GM12878 (cell line): ENCODE measurements around the gene ADGRD1. TPM values are rescaled to one million over a fixed set of nuclear protein-coding genes. Genes with fewer than 3 reads are reported as not detected.

ENCODE experiments used
- ATAC-seq: fragments of 200-7000 bp; cut with Tn5 transposase; 3 replicates; pipeline ENCODE4 v1.9.1; 2020; ENCODE audit warnings: mild to moderate bottlenecking, moderate library complexity
- BruUV-seq: library from RNA; stranded (reverse); fragments of 400-500 nt; replicated peaks from 2 replicates; lab custom pipeline; 2021; lab: Mats Ljungman, UMichigan
- CTCF ChIA-PET: fragments of 300-600 bp; sonication (Branson Sonifier 250); formaldehyde crosslinking; extraction: SDS; loops from one replicate; lab custom pipeline; 2021; ENCODE audit warnings: inconsistent platforms; lab: Yijun Ruan, JAX
- POLR2A ChIA-PET: fragments of 350-600 bp; formaldehyde crosslinking; extraction: SDS; loops from one replicate; lab custom pipeline; 2021; ENCODE audit warnings: inconsistent platforms; lab: Charles Lee
- RAD21 ChIA-PET: fragments of 300-600 bp; sonication (Branson Sonifier 250); formaldehyde crosslinking; loops from one replicate; lab custom pipeline; 2023; ENCODE audit warnings: antibody characterized with exemption; ENCODE audit not compliant: unreplicated experiment; lab: Charles Lee
- SMC1A ChIA-PET: fragments of 300-600 bp; sonication (Branson Sonifier 250); formaldehyde crosslinking; loops from one replicate; lab custom pipeline; 2023; ENCODE audit not compliant: unreplicated experiment, uncharacterized antibody; lab: Charles Lee
- DNase-seq: peaks from one replicate; pipeline ENCODE4 v3.0.0-alpha.2; 2011; ENCODE audit warnings: low read depth, low spot score
- FAIRE-seq: peaks from 3 replicates; lab custom pipeline; 2011; peaks lifted over from hg19 to GRCh38; lab: Jason Lieb, UNC
- H2AFZ ChIP-seq: 2 replicates; pipeline ENCODE4 v1.6.0; 2011; ENCODE audit warnings: low read depth, low read length, control low read depth; ENCODE audit not compliant: control insufficient read depth
- H3K27ac ChIP-seq: 2 replicates; pipeline ENCODE4 v1.5.1; 2011; ENCODE audit warnings: control low read depth; ENCODE audit not compliant: control insufficient read depth, insufficient read depth
- H3K27me3 ChIP-seq, 2 experiments: replicated peaks in 1 of 2; 2 replicates each; pipeline versions ENCODE4 v1.6.0 to v1.6.1; 2011; ENCODE audit warnings: low read length in 1 of 2; ENCODE audit not compliant: control insufficient read depth in 2 of 2, insufficient read depth in 2 of 2
- H3K36me3 ChIP-seq, 2 experiments: 2 replicates each; pipeline ENCODE4 v1.5.1; 2011; ENCODE audit warnings: low read length in 1 of 2; ENCODE audit not compliant: control insufficient read depth in 2 of 2, insufficient read depth in 2 of 2
- H3K4me1 ChIP-seq: 2 replicates; pipeline ENCODE4 v1.6.1; 2011; ENCODE audit warnings: mild to moderate bottlenecking, low read length, moderate library complexity, mixed read lengths; ENCODE audit not compliant: control insufficient read depth, insufficient read depth
- H3K4me2 ChIP-seq: 2 replicates; pipeline ENCODE4 v1.6.0; 2011; ENCODE audit warnings: control low read depth; ENCODE audit not compliant: control insufficient read depth, insufficient read depth
- H3K4me3 ChIP-seq: fragments of 200-600 bp; sonication (generic); 2 replicates; pipeline ENCODE4 v1.5.1; 2016
- H3K79me2 ChIP-seq: 2 replicates; pipeline ENCODE4 v1.6.0; 2011; ENCODE audit warnings: low read length; ENCODE audit not compliant: control insufficient read depth, insufficient read depth
- H3K9ac ChIP-seq: 2 replicates; pipeline ENCODE4 v1.8.0; 2011; ENCODE audit warnings: low read length, control low read depth, mixed read lengths; ENCODE audit not compliant: control insufficient read depth, insufficient read depth
- H3K9me3 ChIP-seq: replicated peaks from 3 replicates; pipeline ENCODE4 v1.5.1; 2011; ENCODE audit warnings: mild to moderate bottlenecking, low read length; ENCODE audit not compliant: control insufficient read depth, insufficient read depth
- H4K20me1 ChIP-seq: 2 replicates; pipeline ENCODE4 v1.6.0; 2011; ENCODE audit not compliant: control insufficient read depth, insufficient read depth
- CBX5 ChIP-seq: sonication (generic); IDR thresholded peaks from 2 replicates; pipeline ENCODE4 v1.6.1; 2016; ENCODE audit warnings: low read depth, moderate library complexity, mild to moderate bottlenecking, inconsistent platforms
- CHD2 ChIP-seq: IDR thresholded peaks from 2 replicates; pipeline ENCODE4 v1.6.1; 2011; ENCODE audit warnings: low read depth, low read length, improper control_type of control experiment, borderline replicate concordance
- CHD4 ChIP-seq: fragments of 200-600 bp; sonication (generic); IDR thresholded peaks from 2 replicates; pipeline ENCODE4 v1.6.1; 2016; ENCODE audit warnings: mild to moderate bottlenecking
- CREB1 ChIP-seq: IDR thresholded peaks from 2 replicates; pipeline ENCODE4 v1.6.1; 2012; ENCODE audit warnings: low read depth, mild to moderate bottlenecking, inconsistent platforms
- E4F1 ChIP-seq: fragments of 450-650 bp; IDR thresholded peaks from 2 replicates; pipeline ENCODE4 v1.6.1; 2018; ENCODE audit warnings: borderline replicate concordance, mild to moderate bottlenecking; ENCODE audit not compliant: partially characterized antibody
- ESRRA ChIP-seq: IDR thresholded peaks from 2 replicates; pipeline ENCODE4 v1.6.1; 2012; ENCODE audit warnings: mild to moderate bottlenecking, low read length, improper control_type of control experiment
- MEF2A ChIP-seq: IDR thresholded peaks from 2 replicates; pipeline ENCODE4 v1.6.1; 2011; ENCODE audit warnings: low read depth, mild to moderate bottlenecking, low read length, moderate library complexity; ENCODE audit not compliant: insufficient read depth
- MXI1 ChIP-seq: fragments of 150-350 bp; IDR thresholded peaks from 2 replicates; pipeline ENCODE4 v1.6.1; 2011; ENCODE audit warnings: low read depth, mild to moderate bottlenecking, inconsistent platforms, low read length, improper control_type of control experiment
- MYB ChIP-seq: fragments of 150-350 bp; IDR thresholded peaks from 2 replicates; pipeline ENCODE4 v1.6.1; 2014; ENCODE audit warnings: mild to moderate bottlenecking, low read depth, low read length, borderline replicate concordance
- PML ChIP-seq: IDR thresholded peaks from 2 replicates; pipeline ENCODE4 v1.6.1; 2012; ENCODE audit warnings: low read length, inconsistent platforms
- SIN3A ChIP-seq: IDR thresholded peaks from 2 replicates; pipeline ENCODE4 v1.6.1; 2012; ENCODE audit warnings: low read depth, low read length, improper control_type of control experiment
- SMAD5 ChIP-seq: IDR thresholded peaks from 2 replicates; pipeline ENCODE4 v1.6.1; 2016; ENCODE audit warnings: antibody characterized with exemption, low read depth
- SREBF2 ChIP-seq: IDR thresholded peaks from 2 replicates; pipeline ENCODE4 v1.6.1; 2012; ENCODE audit warnings: mild to moderate bottlenecking, low read length
- TCF12 ChIP-seq: IDR thresholded peaks from 2 replicates; pipeline ENCODE4 v1.6.1; 2011; ENCODE audit warnings: low read depth, mild to moderate bottlenecking, low read length
- WRNIP1 ChIP-seq: IDR thresholded peaks from 2 replicates; pipeline ENCODE4 v1.6.1; 2011; ENCODE audit warnings: low read depth, low read length, improper control_type of control experiment, borderline replicate concordance
- YY1 ChIP-seq: IDR thresholded peaks from 2 replicates; pipeline ENCODE4 v1.6.1; 2011; ENCODE audit warnings: low read depth, mild to moderate bottlenecking, low read length
- ZNF384 ChIP-seq: IDR thresholded peaks from 2 replicates; pipeline ENCODE4 v1.6.1; 2012; ENCODE audit warnings: low read depth, mild to moderate bottlenecking, low read length, improper control_type of control experiment, borderline replicate concordance
- WGBS: methylation state at CpG from one replicate; pipeline ENCODE4 v1.1.6; 2016; ENCODE audit warnings: low lambda C conversion rate; ENCODE audit not compliant: insufficient replicate concordance, insufficient coverage; ENCODE audit errors: missing lambda C conversion rate; 5-methylcytosine and 5-hydroxymethylcytosine counted together
- in situ Hi-C: fragments of 300-500 bp; cut with MboI; formaldehyde crosslinking; loops from 9 replicates; pipeline ENCODE4 v1.14.3; 2018; ENCODE audit warnings: mixed read lengths
- intact Hi-C: fragments of 100-400 bp; cut with micrococcal nuclease; formaldehyde crosslinking; loops from one replicate; pipeline ENCODE4 v1.14.2; 2022; ENCODE audit not compliant: unreplicated experiment
- polyA plus RNA-seq, 11 experiments: library from polyadenylated mRNA; depleted of rRNA in 4 of 11; unstranded in 6 of 11; stranded (reverse) in 5 of 11; fragments of >200 nt; fragmentation: Nextera tagmentation in 4 of 11; fragmentation: Illumina TruSeq in 1 of 11; extraction: Ambion mirVana in 4 of 11; extraction: Trizol in 1 of 11; gene quantifications; 1 replicate in 1 of 11; 2 replicates in 10 of 11; pipeline versions ENCODE4 v1.2.1 to v1.2.3, GENCODE V29; 2011 to 2016; ENCODE audit warnings: inconsistent platforms in 2 of 11, missing spikeins in 2 of 11, low read depth in 1 of 11
- total RNA-seq, 4 experiments: library from RNA; depleted of rRNA in 3 of 4; stranded (reverse); fragments of >200 nt in 3 of 4; fragmentation: Illumina TruSeq in 1 of 4; extraction: Trizol in 1 of 4; gene quantifications; 2 replicates each; pipeline versions ENCODE4 v1.2.1 to v1.2.3, GENCODE V29; 2013 to 2021

Gene ADGRD1
- total and polyA plus RNA-seq, 10 of the 15 experiments (the other 5 are each of a cell fraction or from before 2014, with no cell fraction given), result 0.15 to 12.7 (median 1.2) TPM

DNA sequence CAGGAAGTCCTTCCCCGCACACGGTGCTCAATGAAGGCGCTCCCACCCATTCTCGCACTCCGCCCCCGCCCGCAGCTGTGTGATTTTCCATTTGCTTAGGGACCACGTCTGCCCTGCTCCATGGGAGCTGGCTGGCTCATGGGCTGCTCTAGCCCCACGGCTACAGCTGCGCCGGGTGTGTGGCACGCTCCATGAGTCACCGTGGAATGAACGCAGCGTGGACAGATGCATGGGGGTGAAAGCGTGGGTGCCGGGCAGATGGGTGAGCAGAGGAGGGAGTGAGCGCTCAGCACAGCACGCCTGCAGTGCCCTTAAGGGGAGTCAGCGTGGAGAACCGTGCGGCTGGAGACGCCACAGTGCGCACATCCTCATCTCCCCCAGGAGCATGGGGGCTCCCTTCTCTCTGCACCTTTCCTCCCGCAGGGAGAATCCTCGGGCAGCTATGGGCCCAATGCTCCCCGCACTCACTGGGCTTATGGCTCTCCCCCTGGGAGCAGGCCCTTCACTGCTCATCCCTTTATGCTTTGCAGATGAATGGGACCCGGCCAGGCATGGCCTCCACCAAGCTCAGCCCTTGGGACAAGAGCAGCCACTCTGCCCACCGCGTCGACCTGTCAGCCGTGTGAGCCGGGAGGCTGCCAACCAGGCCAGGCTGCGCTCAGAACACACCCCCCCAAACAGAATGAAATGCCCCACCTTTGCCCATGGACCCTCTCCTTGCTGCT lies 185.1 kb downstream of the ADGRD1 start (continued):
- TF ChIP-seq SIN3A (no peak), MEF2A (no peak), MYB (no peak), ESRRA (no peak)

DNA sequence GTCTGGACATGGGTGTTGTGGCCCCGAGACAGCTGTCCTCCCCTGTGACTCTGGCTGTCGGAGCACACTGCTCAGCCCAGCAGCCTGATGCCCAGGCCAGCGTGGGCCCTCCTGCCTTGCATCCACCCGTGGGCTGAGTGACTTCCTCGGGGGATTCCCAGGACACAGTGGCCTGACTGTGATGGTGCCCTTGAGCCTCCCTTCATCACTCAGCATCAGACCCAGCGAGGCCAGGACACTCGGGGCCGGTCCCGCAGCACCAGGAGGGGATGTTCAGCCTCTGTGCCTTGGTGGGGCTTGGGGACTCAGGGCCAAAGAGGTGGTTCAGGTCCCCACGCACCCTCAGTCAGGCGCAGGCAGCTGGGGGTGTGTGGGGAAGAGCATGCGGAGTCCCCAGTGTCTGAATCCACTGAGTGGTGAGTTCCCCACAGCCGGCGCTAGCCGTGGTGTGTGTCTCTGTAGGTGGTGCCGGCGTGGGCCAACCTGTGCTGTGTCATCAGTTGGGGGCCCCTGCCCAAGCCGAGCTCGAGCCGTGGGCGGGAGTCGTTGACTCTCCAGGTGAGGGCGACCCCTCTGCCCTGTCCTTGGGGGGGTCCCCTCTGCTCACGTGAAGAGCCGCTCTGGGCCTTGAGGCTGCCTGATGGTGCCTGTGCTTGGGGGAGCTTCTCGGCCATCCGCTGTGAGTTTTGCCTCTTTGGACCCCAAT lies 185.8 kb downstream of the ADGRD1 start:
- no peak for FAIRE-seq
- ChIA-PET RAD21 (no interaction called here), CTCF (interaction anchor here (0.5 to 0.8 kb wide), 2 partner anchors 323 to 697 kb away, joined by 3 to 4 read pairs; no protein-coding TSS in a partner anchor), POLR2A (no interaction called here), SMC1A (no interaction called here)
- H3K36me3 ChIP-seq, result no peaks in the 10 kb centered on the region
- DNase-seq, result no peak
- no peaks in the 10 kb centered on the region for H3K79me2 ChIP-seq
- no peak overlapping the region for H3K4me3 ChIP-seq
- H4K20me1 ChIP-seq, result no peaks in the 10 kb centered on the region
- no peaks in the 10 kb centered on the region for H3K4me1 ChIP-seq
- H3K9me3 ChIP-seq, result no peaks in the 10 kb centered on the region
- BruUV-seq, result no TSS peak
- intact Hi-C loops (loop anchor here (10.0 kb wide), 1 partner anchor 315 kb away; no protein-coding TSS in a partner anchor), in situ Hi-C loops (no loop called here)
- WGBS, result 68% methylated on average over 26 of the region's 27 CpGs
- TF ChIP-seq WRNIP1 (no peak), YY1 (no peak), ZNF384 (no peak), CHD2 (no peak), SMAD5 (no peak), TCF12 (no peak), SREBF2 (no peak), CBX5 (no peak), CHD4 (no peak), MXI1 (no peak), E4F1 (no peak), PML (no peak), CREB1 (no peak)
- H3K27me3 ChIP-seq, result no peaks in the 10 kb centered on the region
- no peak overlapping the region for H3K9ac ChIP-seq
- H3K4me2 ChIP-seq, result no peak overlapping the region
- no peak overlapping the region for H3K27ac ChIP-seq
- ATAC-seq, result no peak
- H2AFZ ChIP-seq, result no peak overlapping the region
